ENCODE data around the gene SDF2. TPM values are rescaled to one million over a fixed set of nuclear protein-coding genes. Genes with fewer than 3 reads are reported as not detected.

SDF2 gene
- total and polyA plus RNA-seq, 9 of the 15 experiments (the other 6 are each of a cell fraction or from before 2014, with no cell fraction given): 41.2 to 132 (median 65.6) TPM

Other genes starting within 250 kb of the SDF2 start
Only the 7 nearest of the 19 such genes appear.
- 124 and 144 TPM in 2 replicates for gene SPAG5, start 62.9 kb downstream of the SDF2 start, total RNA-seq (2014; rRNA removed)
- gene SPAG5, start 62.9 kb downstream of the SDF2 start, total RNA-seq (2014; rRNA removed; fragmentation: Illumina TruSeq; extraction: Trizol): 149 and 151 TPM in 2 replicates
- 151 and 156 TPM in 2 replicates for gene SPAG5, start 62.9 kb downstream of the SDF2 start, total RNA-seq (2015; rRNA removed; fragmentation: Illumina TruSeq; extraction: Trizol)
- 134 and 143 TPM in 2 replicates for gene SPAG5, start 62.9 kb downstream of the SDF2 start, total RNA-seq (2021)
- 192 and 229 TPM in 2 replicates for gene SPAG5, start 62.9 kb downstream of the SDF2 start, polyA plus RNA-seq (2011; rRNA removed)
- gene SPAG5, start 62.9 kb downstream of the SDF2 start, polyA plus RNA-seq (2014; fragmentation: Illumina TruSeq; extraction: Trizol): 133 and 140 TPM in 2 replicates
- 100 to 1,000 TPM in 1 of 2 experiments, 10 to 100 TPM in 1; 94.4 to 286 TPM for gene SPAG5, start 62.9 kb downstream of the SDF2 start, polyA plus RNA-seq (2014; fragmentation: Nextera tagmentation; extraction: Ambion mirVana)
- gene SPAG5, start 62.9 kb downstream of the SDF2 start, polyA plus RNA-seq (2014; rRNA removed): 143 and 157 TPM in 2 replicates
- gene RSKR, start 47.7 kb downstream of the SDF2 start, total RNA-seq (2014; rRNA removed): 10.3 and 12.2 TPM in 2 replicates
- 14.3 and 17.2 TPM in 2 replicates for gene RSKR, start 47.7 kb downstream of the SDF2 start, total RNA-seq (2014; rRNA removed; fragmentation: Illumina TruSeq; extraction: Trizol)
- 13.6 and 16.2 TPM in 2 replicates for gene RSKR, start 47.7 kb downstream of the SDF2 start, total RNA-seq (2015; rRNA removed; fragmentation: Illumina TruSeq; extraction: Trizol)
- 25.0 and 25.8 TPM in 2 replicates for gene RSKR, start 47.7 kb downstream of the SDF2 start, total RNA-seq (2021)
- gene RSKR, start 47.7 kb downstream of the SDF2 start, polyA plus RNA-seq (2011; rRNA removed): 42.2 and 42.3 TPM in 2 replicates
- gene RSKR, start 47.7 kb downstream of the SDF2 start, polyA plus RNA-seq (2014; fragmentation: Illumina TruSeq; extraction: Trizol): 19.3 and 21.9 TPM in 2 replicates
- gene RSKR, start 47.7 kb downstream of the SDF2 start, polyA plus RNA-seq (2014; fragmentation: Nextera tagmentation; extraction: Ambion mirVana): 1 to 10 TPM; 1.4 to 4.0 TPM
- gene RSKR, start 47.7 kb downstream of the SDF2 start, polyA plus RNA-seq (2014; rRNA removed): 26.6 and 26.7 TPM in 2 replicates
- 103 and 174 TPM in 2 replicates for gene BLTP2, start 16.7 kb downstream of the SDF2 start, total RNA-seq (2014; rRNA removed)
- 115 and 124 TPM in 2 replicates for gene BLTP2, start 16.7 kb downstream of the SDF2 start, total RNA-seq (2014; rRNA removed; fragmentation: Illumina TruSeq; extraction: Trizol)
- 122 and 126 TPM in 2 replicates for gene BLTP2, start 16.7 kb downstream of the SDF2 start, total RNA-seq (2015; rRNA removed; fragmentation: Illumina TruSeq; extraction: Trizol)
- gene BLTP2, start 16.7 kb downstream of the SDF2 start, total RNA-seq (2021): 163 TPM in 2 replicates
- gene BLTP2, start 16.7 kb downstream of the SDF2 start, polyA plus RNA-seq (2011; rRNA removed): 135 and 174 TPM in 2 replicates
- gene BLTP2, start 16.7 kb downstream of the SDF2 start, polyA plus RNA-seq (2014; fragmentation: Illumina TruSeq; extraction: Trizol): 102 and 105 TPM in 2 replicates
- 10 to 100 TPM; 14.7 to 34.3 TPM for gene BLTP2, start 16.7 kb downstream of the SDF2 start, polyA plus RNA-seq (2014; fragmentation: Nextera tagmentation; extraction: Ambion mirVana)
- gene BLTP2, start 16.7 kb downstream of the SDF2 start, polyA plus RNA-seq (2014; rRNA removed): 89.0 and 91.2 TPM in 2 replicates
- gene SUPT6H, start 299 bp upstream of the SDF2 start, total RNA-seq (2014; rRNA removed): 58.1 and 80.4 TPM in 2 replicates
- 44.4 and 48.2 TPM in 2 replicates for gene SUPT6H, start 299 bp upstream of the SDF2 start, total RNA-seq (2014; rRNA removed; fragmentation: Illumina TruSeq; extraction: Trizol)
- gene SUPT6H, start 299 bp upstream of the SDF2 start, total RNA-seq (2015; rRNA removed; fragmentation: Illumina TruSeq; extraction: Trizol): 49.2 and 49.8 TPM in 2 replicates
- gene SUPT6H, start 299 bp upstream of the SDF2 start, total RNA-seq (2021): 67.9 and 77.7 TPM in 2 replicates
- 34.8 and 35.8 TPM in 2 replicates for gene SUPT6H, start 299 bp upstream of the SDF2 start, polyA plus RNA-seq (2011; rRNA removed)
- 68.5 and 68.9 TPM in 2 replicates for gene SUPT6H, start 299 bp upstream of the SDF2 start, polyA plus RNA-seq (2014; fragmentation: Illumina TruSeq; extraction: Trizol)
- 1 to 10 TPM; 1.7 to 3.3 TPM for gene SUPT6H, start 299 bp upstream of the SDF2 start, polyA plus RNA-seq (2014; fragmentation: Nextera tagmentation; extraction: Ambion mirVana)
- gene SUPT6H, start 299 bp upstream of the SDF2 start, polyA plus RNA-seq (2014; rRNA removed): 47.8 and 57.3 TPM in 2 replicates
- gene PROCA1, start 50.0 kb upstream of the SDF2 start, total RNA-seq (2014; rRNA removed): 5.9 and 6.6 TPM in 2 replicates
- 2.7 and 2.9 TPM in 2 replicates for gene PROCA1, start 50.0 kb upstream of the SDF2 start, total RNA-seq (2014; rRNA removed; fragmentation: Illumina TruSeq; extraction: Trizol)
- 4.7 and 5.4 TPM in 2 replicates for gene PROCA1, start 50.0 kb upstream of the SDF2 start, total RNA-seq (2015; rRNA removed; fragmentation: Illumina TruSeq; extraction: Trizol)
- gene PROCA1, start 50.0 kb upstream of the SDF2 start, total RNA-seq (2021): 5.3 and 5.6 TPM in 2 replicates
- 7.0 and 7.3 TPM in 2 replicates for gene PROCA1, start 50.0 kb upstream of the SDF2 start, polyA plus RNA-seq (2011; rRNA removed)
- gene PROCA1, start 50.0 kb upstream of the SDF2 start, polyA plus RNA-seq (2014; fragmentation: Illumina TruSeq; extraction: Trizol): 5.4 and 6.7 TPM in 2 replicates
- 1 to 10 TPM in 1 of 2 experiments, under 1 TPM in 1; 0.78 to 1.3 TPM for gene PROCA1, start 50.0 kb upstream of the SDF2 start, polyA plus RNA-seq (2014; fragmentation: Nextera tagmentation; extraction: Ambion mirVana)
- 13.1 and 16.2 TPM in 2 replicates for gene PROCA1, start 50.0 kb upstream of the SDF2 start, polyA plus RNA-seq (2014; rRNA removed)
- 0.37 and 3.8 TPM in 2 replicates for gene RAB34, start 56.0 kb upstream of the SDF2 start, total RNA-seq (2014; rRNA removed)
- 0.29 and 0.47 TPM in 2 replicates for gene RAB34, start 56.0 kb upstream of the SDF2 start, total RNA-seq (2014; rRNA removed; fragmentation: Illumina TruSeq; extraction: Trizol)
- gene RAB34, start 56.0 kb upstream of the SDF2 start, total RNA-seq (2015; rRNA removed; fragmentation: Illumina TruSeq; extraction: Trizol): 0.18 and 0.26 TPM in 2 replicates
- 0.92 and 2.1 TPM in 2 replicates for gene RAB34, start 56.0 kb upstream of the SDF2 start, total RNA-seq (2021)
- gene RAB34, start 56.0 kb upstream of the SDF2 start, polyA plus RNA-seq (2011; rRNA removed): 0.60 and 0.81 TPM in 2 replicates
- gene RAB34, start 56.0 kb upstream of the SDF2 start, polyA plus RNA-seq (2014; fragmentation: Illumina TruSeq; extraction: Trizol): 0.19 TPM in 1 of 2 replicates, not detected in the other
- gene RAB34, start 56.0 kb upstream of the SDF2 start, polyA plus RNA-seq (2014; fragmentation: Nextera tagmentation; extraction: Ambion mirVana): under 1 TPM in 1 of 2 experiments, not detected in 1; 0.07 TPM
- gene RAB34, start 56.0 kb upstream of the SDF2 start, polyA plus RNA-seq (2014; rRNA removed): 0.44 and 1.0 TPM in 2 replicates
- gene RPL23A, start 58.1 kb upstream of the SDF2 start, total RNA-seq (2014; rRNA removed): 1,152 and 1,205 TPM in 2 replicates
- gene RPL23A, start 58.1 kb upstream of the SDF2 start, total RNA-seq (2014; rRNA removed; fragmentation: Illumina TruSeq; extraction: Trizol): 2,395 and 2,469 TPM in 2 replicates
- gene RPL23A, start 58.1 kb upstream of the SDF2 start, total RNA-seq (2015; rRNA removed; fragmentation: Illumina TruSeq; extraction: Trizol): 1,764 and 1,818 TPM in 2 replicates
- 2,532 and 2,839 TPM in 2 replicates for gene RPL23A, start 58.1 kb upstream of the SDF2 start, total RNA-seq (2021)
- gene RPL23A, start 58.1 kb upstream of the SDF2 start, polyA plus RNA-seq (2011; rRNA removed): 2,188 and 2,272 TPM in 2 replicates
- gene RPL23A, start 58.1 kb upstream of the SDF2 start, polyA plus RNA-seq (2014; fragmentation: Illumina TruSeq; extraction: Trizol): 1,539 and 1,550 TPM in 2 replicates
- gene RPL23A, start 58.1 kb upstream of the SDF2 start, polyA plus RNA-seq (2014; fragmentation: Nextera tagmentation; extraction: Ambion mirVana): 1,000 to 10,000 TPM; 6,705 to 7,115 TPM
- 1,016 and 1,176 TPM in 2 replicates for gene RPL23A, start 58.1 kb upstream of the SDF2 start, polyA plus RNA-seq (2014; rRNA removed)